HepG2 (cell line): ENCODE measurements around the gene GRM7.

Source experiments
- BRF2 ChIP-seq: sonication (generic); formaldehyde crosslinking; IDR thresholded peaks from 2 replicates; pipeline ENCODE4 v1.8.1; 2022; ENCODE audit warnings: mild to moderate bottlenecking, missing genetic modification reagents
- ELF1 ChIP-seq: sonication (generic); formaldehyde crosslinking; IDR thresholded peaks from 2 replicates; pipeline ENCODE4 v1.4.0; 2020; ENCODE audit warnings: missing genetic modification reagents
- MAFK ChIP-seq, 2 experiments: IDR thresholded peaks in 1 of 2; conservative IDR thresholded peaks in 1 of 2; 2 replicates each; pipeline ENCODE4 v1.6.1; 2011; ENCODE audit warnings: improper control_type of control experiment in 2 of 2, low read length in 2 of 2
- PLSCR1 ChIP-seq: sonication (generic); formaldehyde crosslinking; IDR thresholded peaks from 2 replicates; pipeline ENCODE4 v1.5.0; 2020; ENCODE audit warnings: missing genetic modification reagents, mild to moderate bottlenecking, borderline replicate concordance
- RAD21 ChIP-seq: fragments of 450-650 bp; formaldehyde crosslinking; IDR thresholded peaks from 2 replicates; pipeline ENCODE4 v1.5.0; 2020; ENCODE audit warnings: mild to moderate bottlenecking
- ZBTB1 ChIP-seq: sonication (generic); formaldehyde crosslinking; IDR thresholded peaks from 2 replicates; pipeline ENCODE4 v1.4.0; 2020; ENCODE audit warnings: missing genetic modification reagents, borderline replicate concordance
- ZMAT3 ChIP-seq: sonication (generic); formaldehyde crosslinking; conservative IDR thresholded peaks from 2 replicates; pipeline ENCODE4 v1.7.0; 2021; ENCODE audit warnings: missing genetic modification reagents
- ZNF24 ChIP-seq: fragments of 450-650 bp; IDR thresholded peaks from 2 replicates; pipeline ENCODE4 v1.6.1; 2017; ENCODE audit warnings: antibody characterized with exemption, mild to moderate bottlenecking
- TF ChIP-seq, protein P1 (sequence below): sonication (generic); formaldehyde crosslinking; IDR thresholded peaks from 2 replicates; pipeline ENCODE4 v1.5.0; 2020; ENCODE audit warnings: mild to moderate bottlenecking, missing genetic modification reagents, moderate library complexity
- TF ChIP-seq, protein P2 (sequence below): sonication (generic); formaldehyde crosslinking; IDR thresholded peaks from 2 replicates; pipeline ENCODE4 v1.4.0; 2020; ENCODE audit warnings: missing genetic modification reagents

- TF ChIP-seq, protein P1, sequence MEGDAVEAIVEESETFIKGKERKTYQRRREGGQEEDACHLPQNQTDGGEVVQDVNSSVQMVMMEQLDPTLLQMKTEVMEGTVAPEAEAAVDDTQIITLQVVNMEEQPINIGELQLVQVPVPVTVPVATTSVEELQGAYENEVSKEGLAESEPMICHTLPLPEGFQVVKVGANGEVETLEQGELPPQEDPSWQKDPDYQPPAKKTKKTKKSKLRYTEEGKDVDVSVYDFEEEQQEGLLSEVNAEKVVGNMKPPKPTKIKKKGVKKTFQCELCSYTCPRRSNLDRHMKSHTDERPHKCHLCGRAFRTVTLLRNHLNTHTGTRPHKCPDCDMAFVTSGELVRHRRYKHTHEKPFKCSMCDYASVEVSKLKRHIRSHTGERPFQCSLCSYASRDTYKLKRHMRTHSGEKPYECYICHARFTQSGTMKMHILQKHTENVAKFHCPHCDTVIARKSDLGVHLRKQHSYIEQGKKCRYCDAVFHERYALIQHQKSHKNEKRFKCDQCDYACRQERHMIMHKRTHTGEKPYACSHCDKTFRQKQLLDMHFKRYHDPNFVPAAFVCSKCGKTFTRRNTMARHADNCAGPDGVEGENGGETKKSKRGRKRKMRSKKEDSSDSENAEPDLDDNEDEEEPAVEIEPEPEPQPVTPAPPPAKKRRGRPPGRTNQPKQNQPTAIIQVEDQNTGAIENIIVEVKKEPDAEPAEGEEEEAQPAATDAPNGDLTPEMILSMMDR (CRISPR knock-in tag) = no peak
- TF ChIP-seq BRF2 (CRISPR knock-in tag) (no peak), PLSCR1 (CRISPR knock-in tag) (no peak), ZNF24 (no peak), ZMAT3 (no peak), RAD21 (no peak), ZBTB1 (CRISPR knock-in tag) (no peak), MAFK (conservative IDR thresholded peaks at IDR 0.05 in 1 of 2, IDR thresholded peaks at IDR 0.05 in 1 of 2; ENCODE audit: low read length in 2 of 2) (no peak), ELF1 (no peak)
- TF ChIP-seq, protein P2, sequence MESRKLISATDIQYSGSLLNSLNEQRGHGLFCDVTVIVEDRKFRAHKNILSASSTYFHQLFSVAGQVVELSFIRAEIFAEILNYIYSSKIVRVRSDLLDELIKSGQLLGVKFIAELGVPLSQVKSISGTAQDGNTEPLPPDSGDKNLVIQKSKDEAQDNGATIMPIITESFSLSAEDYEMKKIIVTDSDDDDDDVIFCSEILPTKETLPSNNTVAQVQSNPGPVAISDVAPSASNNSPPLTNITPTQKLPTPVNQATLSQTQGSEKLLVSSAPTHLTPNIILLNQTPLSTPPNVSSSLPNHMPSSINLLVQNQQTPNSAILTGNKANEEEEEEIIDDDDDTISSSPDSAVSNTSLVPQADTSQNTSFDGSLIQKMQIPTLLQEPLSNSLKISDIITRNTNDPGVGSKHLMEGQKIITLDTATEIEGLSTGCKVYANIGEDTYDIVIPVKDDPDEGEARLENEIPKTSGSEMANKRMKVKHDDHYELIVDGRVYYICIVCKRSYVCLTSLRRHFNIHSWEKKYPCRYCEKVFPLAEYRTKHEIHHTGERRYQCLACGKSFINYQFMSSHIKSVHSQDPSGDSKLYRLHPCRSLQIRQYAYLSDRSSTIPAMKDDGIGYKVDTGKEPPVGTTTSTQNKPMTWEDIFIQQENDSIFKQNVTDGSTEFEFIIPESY (CRISPR knock-in tag) = no peak
Measured at GRCh38 chr3:6821411-6821810, 39.5 kb upstream of the GRM7 start.
